Astrocyte of the cerebellum (primary cell): ENCODE measurements around the gene ARRB2.
A peak's percentile ranks its signal among the peaks of the same experiment; 100 is the strongest.
"Not testable (repeated sequence)": the region's sequence is repeated elsewhere in the genome, so short reads cannot be mapped to it uniquely, and the experiment has no call there.

ENCODE experiments used
- DNase-seq: peaks from one replicate; pipeline ENCODE4 v3.0.0-alpha.2; 2011; ENCODE audit warnings: low read depth
- H3K4me3 ChIP-seq: 2 replicates; pipeline ENCODE4 v1.5.1; 2011; ENCODE audit warnings: mild to moderate bottlenecking, low read depth, low read length, moderate library complexity
- in situ Hi-C: cut with HindIII; loops from 2 replicates; pipeline ENCODE4 v1.10.0; 2017; ENCODE audit warnings: low sequenced_read_pairs
- TF ChIP-seq, protein P1 (sequence below): IDR thresholded peaks from 2 replicates; pipeline ENCODE4 v1.5.1; 2012; ENCODE audit warnings: low read length, low read depth, moderate library complexity, mild to moderate bottlenecking; ENCODE audit errors: missing control alignments

ARRB2 gene

DNA sequence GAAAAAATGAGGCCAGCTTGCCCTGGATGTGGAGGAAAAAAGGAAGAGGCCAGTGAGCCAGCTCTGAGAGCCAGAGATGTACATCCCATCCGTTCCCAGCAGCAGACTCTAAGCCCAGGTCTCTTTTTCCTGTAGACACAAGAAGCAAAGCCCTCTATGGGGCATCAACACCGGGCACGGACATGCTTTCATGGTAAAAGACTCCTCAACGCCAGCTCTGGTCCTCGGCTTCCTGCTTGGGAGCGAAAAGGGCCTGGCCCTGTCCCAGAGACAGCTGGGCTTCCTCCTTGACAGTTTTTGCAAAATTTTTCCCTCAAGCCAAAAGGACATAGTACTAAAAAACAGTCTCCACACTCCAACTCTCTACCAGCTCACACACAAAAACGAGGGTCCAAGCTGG, 33.6 kb upstream of the ARRB2 start:
- no peak for DNase-seq
- TF ChIP-seq, protein P1, sequence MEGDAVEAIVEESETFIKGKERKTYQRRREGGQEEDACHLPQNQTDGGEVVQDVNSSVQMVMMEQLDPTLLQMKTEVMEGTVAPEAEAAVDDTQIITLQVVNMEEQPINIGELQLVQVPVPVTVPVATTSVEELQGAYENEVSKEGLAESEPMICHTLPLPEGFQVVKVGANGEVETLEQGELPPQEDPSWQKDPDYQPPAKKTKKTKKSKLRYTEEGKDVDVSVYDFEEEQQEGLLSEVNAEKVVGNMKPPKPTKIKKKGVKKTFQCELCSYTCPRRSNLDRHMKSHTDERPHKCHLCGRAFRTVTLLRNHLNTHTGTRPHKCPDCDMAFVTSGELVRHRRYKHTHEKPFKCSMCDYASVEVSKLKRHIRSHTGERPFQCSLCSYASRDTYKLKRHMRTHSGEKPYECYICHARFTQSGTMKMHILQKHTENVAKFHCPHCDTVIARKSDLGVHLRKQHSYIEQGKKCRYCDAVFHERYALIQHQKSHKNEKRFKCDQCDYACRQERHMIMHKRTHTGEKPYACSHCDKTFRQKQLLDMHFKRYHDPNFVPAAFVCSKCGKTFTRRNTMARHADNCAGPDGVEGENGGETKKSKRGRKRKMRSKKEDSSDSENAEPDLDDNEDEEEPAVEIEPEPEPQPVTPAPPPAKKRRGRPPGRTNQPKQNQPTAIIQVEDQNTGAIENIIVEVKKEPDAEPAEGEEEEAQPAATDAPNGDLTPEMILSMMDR = no peak
- in situ Hi-C loops = no loop called here
- no peak overlapping the region for H3K4me3 ChIP-seq

DNA sequence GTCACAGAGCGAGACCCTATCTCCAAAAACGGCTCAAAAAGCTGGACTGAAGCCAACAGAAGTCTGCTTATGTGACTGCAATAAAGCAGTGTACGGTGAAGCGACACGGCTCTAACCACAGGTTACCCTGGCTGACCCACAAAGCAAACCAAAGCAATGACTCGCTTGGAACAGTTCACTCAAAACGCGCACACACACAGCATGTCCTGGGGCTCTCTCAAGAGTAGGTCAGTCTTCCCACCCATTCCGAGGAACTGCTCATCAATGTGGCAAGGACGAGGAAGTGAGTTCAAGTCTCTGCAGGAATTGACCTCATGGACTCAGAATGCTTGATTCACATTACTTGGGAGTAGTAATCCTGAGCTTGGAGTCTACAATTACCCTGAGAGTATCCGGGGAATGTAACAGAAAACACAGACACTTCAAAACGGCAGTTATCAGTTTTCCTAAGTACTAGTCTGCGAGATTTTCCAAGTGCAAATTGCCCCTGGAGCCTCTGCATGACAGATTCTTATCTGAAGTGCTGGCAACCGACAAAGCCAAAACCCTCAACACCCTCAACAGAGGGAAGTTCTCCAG, 31.9 kb upstream of the ARRB2 start:
- in situ Hi-C loops = no loop called here
- TF ChIP-seq, protein P1 = no peak
- DNase-seq = peak; percentile 34
- no peak overlapping the region for H3K4me3 ChIP-seq

DNA sequence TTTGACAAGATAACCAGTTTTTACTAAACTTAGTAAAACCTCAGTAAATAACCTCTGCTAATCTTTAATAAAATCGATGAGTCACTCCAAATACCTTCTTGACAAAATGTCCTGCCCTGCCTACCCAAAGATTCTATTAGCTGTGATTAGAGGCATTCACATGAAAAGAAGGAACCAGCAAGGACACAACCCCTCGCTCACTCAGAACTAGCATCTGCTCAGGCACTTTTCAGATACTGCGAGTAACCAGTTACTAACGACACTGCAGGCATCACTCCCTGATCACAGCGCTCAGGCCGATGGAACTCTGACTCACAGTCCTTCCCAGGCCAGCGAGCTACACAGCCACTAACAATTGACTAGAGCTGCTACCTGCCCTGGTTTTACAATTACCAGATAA, 30.8 kb upstream of the ARRB2 start:
- TF ChIP-seq, protein P1 = no peak
- in situ Hi-C loops = no loop called here
- peak; percentile 16 for DNase-seq
- no peak overlapping the region for H3K4me3 ChIP-seq

DNA sequence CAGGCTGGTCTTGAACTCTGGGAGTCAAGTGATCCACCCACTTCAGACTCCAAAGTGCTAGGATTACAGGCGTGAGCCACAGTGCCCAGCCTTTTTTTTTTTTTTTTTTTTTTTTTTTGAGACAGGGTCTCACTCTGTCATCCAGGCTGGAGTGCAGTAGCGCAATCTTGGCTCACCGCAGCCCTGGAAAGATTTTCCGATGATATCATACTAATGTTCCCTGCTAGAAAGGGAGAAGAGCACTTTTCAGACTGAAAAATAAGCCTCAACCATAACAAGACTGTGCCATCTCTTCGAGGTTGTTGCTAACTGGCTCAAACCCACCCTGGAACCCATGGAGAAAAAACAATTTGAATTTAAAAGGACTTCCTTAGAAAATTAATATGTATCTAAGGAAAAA, 26.7 kb upstream of the ARRB2 start:
- H3K4me3 ChIP-seq, in situ Hi-C loops, DNase-seq: not testable (repeated sequence)

DNA sequence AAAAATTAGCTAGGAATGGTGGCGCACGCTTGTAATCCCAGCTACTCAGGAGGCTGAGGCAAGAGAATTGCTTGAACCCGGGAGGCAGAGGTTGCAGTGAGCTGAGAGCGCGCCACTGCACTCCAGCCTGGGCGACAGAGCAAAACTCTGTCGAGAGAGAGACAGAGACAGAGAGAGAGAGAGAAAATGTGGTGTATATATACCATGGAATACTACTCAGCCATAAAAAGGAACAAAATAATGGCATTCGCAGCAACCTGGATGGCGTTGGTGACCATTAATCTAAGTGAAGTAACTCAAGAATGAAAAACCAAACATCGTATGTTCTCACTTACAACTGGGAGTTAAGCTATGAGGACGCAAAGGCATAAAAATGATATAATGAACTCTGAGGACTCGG, 20.6 kb upstream of the ARRB2 start:
- H3K4me3 ChIP-seq, in situ Hi-C loops, DNase-seq: not testable (repeated sequence)

DNA sequence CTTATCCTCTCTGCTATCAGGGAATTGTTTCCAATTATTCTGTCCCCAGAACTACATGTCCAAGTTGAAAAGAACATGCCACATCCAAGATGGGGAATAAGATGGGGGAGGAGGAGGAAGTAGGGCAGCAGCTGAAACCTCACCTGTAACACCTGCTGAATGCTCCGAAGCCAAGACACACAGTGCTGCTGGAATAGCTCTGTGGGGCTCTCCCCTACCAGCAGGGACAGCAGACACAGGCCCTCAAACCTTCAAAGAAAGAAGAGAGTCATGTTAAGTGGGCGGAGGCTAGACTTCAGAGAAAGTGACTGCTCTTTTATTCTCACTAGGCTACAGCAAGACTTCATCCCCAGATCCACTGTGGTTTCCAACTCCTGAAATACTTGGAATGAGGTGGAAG, 19.7 kb upstream of the ARRB2 start:
- no peak for DNase-seq
- H3K4me3 ChIP-seq = no peak overlapping the region
- in situ Hi-C loops = no loop called here
- TF ChIP-seq, protein P1 = no peak

DNA sequence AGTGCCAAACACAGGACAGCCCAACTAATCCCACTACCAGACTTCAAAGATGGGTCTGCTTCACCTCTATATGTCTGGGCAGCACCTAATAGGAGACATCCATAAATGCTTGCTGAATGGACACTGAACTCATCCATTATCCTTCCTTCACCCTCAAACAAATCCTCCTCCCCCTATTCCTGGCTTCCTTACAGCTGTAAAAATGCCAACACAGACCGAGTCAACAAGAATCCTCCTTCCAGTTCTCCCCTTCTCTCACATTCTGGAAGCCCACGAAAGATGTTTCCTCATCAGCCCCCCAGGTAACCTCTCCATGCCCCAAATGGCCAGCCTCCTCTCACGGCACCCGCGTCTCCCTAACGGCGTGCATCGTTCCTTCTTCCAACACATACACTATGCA, 18.7 kb upstream of the ARRB2 start:
- no peak overlapping the region for H3K4me3 ChIP-seq
- no peak for DNase-seq
- in situ Hi-C loops = no loop called here
- TF ChIP-seq, protein P1 = no peak

DNA sequence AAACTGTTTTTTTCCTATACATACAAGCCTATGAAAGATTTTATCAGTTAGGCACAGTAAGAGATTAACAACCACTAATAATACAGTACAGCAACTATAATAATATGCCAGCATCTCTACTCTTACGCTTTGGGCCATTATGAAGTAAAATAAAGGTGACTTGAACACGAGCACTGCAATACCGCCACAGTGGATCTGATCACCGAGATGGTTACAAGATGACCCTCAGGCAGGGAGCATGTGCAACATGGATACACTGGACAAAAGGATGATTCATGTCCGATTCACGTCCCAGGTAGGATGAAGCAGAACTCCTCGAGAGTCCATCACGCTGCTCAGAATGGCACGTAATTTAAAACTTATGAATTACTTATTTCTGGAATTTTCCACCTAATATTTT, 17.0 kb upstream of the ARRB2 start:
- no peak for DNase-seq
- TF ChIP-seq, protein P1 = no peak
- H3K4me3 ChIP-seq = no peak overlapping the region
- in situ Hi-C loops = no loop called here
